ENCODE data around the gene SPOCK1. TPM values are rescaled to one million over a fixed set of nuclear protein-coding genes. Genes with fewer than 3 reads are reported as not detected.

Gene SPOCK1
- total and polyA plus RNA-seq, 2 of the 13 experiments (the other 11 are each of a cell fraction or from before 2014, with no cell fraction given) = 0.18 to 0.29 TPM

- no peaks in the 10 kb centered on the region for H3K27me3 ChIP-seq (ENCODE audit: control insufficient read depth in 1 of 2, insufficient read depth in 2 of 2, low read length in 2 of 2)
- ChIA-PET POLR2A (no interaction called here), CTCF (ENCODE audit: low intra/inter-chr PET ratio, low total read pairs) (no interaction called here)
- no peak overlapping the region for H3K4me3 ChIP-seq (replicated peaks in 1 of 3; ENCODE audit: insufficient read depth in 1 of 3, low read depth in 2 of 3, low read length in 3 of 3)
- FAIRE-seq (no peak), DNase-seq (ENCODE audit: low spot score) (no peak), ATAC-seq (no peak)
- no peaks in the 10 kb centered on the region for H3K79me2 ChIP-seq (ENCODE audit: insufficient read depth, low read length)
- in situ Hi-C loops (cut with HindIII; ENCODE audit: extremely low pct_ligation_motif_present, low pct_unique_long_range_greater_than_20kb) (no loop called here), intact Hi-C loops (cut with micrococcal nuclease; ENCODE audit: unreplicated experiment) (no loop called here)
- H4K20me1 ChIP-seq (ENCODE audit: insufficient read depth, low read length) = no peaks in the 10 kb centered on the region
- TF ChIP-seq LCORL (IDR thresholded peaks at IDR 0.05) = no peak
- no peak for TF ChIP-seq LCORL (CRISPR knock-in tag; IDR thresholded peaks at IDR 0.05)
- TF ChIP-seq MBNL3 (CRISPR knock-in tag; conservative IDR thresholded peaks at IDR 0.05) = no peak
- no peak for TF ChIP-seq ZNF652 (CRISPR knock-in tag; IDR thresholded peaks at IDR 0.05; ENCODE audit: borderline replicate concordance, low read depth)
- TF ChIP-seq ZNF839 (CRISPR knock-in tag; IDR thresholded peaks at IDR 0.05; ENCODE audit: borderline replicate concordance) = no peak
- no peak for TF ChIP-seq KLF6 (CRISPR knock-in tag; IDR thresholded peaks at IDR 0.05)
- no peak for TF ChIP-seq JARID2 (CRISPR knock-in tag; IDR thresholded peaks at IDR 0.05; ENCODE audit: insufficient replicate concordance)
- no peak for TF ChIP-seq TARDBP (CRISPR knock-in tag; IDR thresholded peaks at IDR 0.05)
- TF ChIP-seq ZNF205 (CRISPR knock-in tag; IDR thresholded peaks at IDR 0.05) = no peak
- no peak for TF ChIP-seq SALL2 (CRISPR knock-in tag; IDR thresholded peaks at IDR 0.05)
- no peak for TF ChIP-seq ZNF350 (CRISPR knock-in tag; IDR thresholded peaks at IDR 0.05; ENCODE audit: borderline replicate concordance, low read depth)
- TF ChIP-seq RARA (CRISPR knock-in tag; IDR thresholded peaks at IDR 0.05) = no peak
- no peak for TF ChIP-seq SMARCE1 (IDR thresholded peaks at IDR 0.05; ENCODE audit: borderline replicate concordance)
- no peak for TF ChIP-seq ZNF709 (CRISPR knock-in tag; IDR thresholded peaks at IDR 0.05)
- no peak for TF ChIP-seq PHB2 (IDR thresholded peaks at IDR 0.05; ENCODE audit: partially characterized antibody)
- no peak for TF ChIP-seq ZNF484 (CRISPR knock-in tag; IDR thresholded peaks at IDR 0.05; ENCODE audit: borderline replicate concordance, low read depth)
- no peak for TF ChIP-seq RARG (CRISPR knock-in tag; IDR thresholded peaks at IDR 0.05; ENCODE audit: low read depth)
- TF ChIP-seq ZNF781 (CRISPR knock-in tag; IDR thresholded peaks at IDR 0.05; ENCODE audit: borderline replicate concordance, not compliant biosample characterization) = no peak
- no peak for TF ChIP-seq ETS1 (CRISPR knock-in tag; IDR thresholded peaks at IDR 0.05)
- no peak for TF ChIP-seq NR2C2 (CRISPR knock-in tag; IDR thresholded peaks at IDR 0.05; ENCODE audit: borderline replicate concordance)
- no peak for TF ChIP-seq ZNF232 (CRISPR knock-in tag; IDR thresholded peaks at IDR 0.05; ENCODE audit: borderline replicate concordance)
- WGBS (ENCODE audit: low lambda C conversion rate) = 0% methylated on average over 1 of the region's 4 CpGs
- no peak overlapping the region for H3K27ac ChIP-seq (ENCODE audit: extremely low read length, insufficient read depth, low read length)
- no peak overlapping the region for H2AFZ ChIP-seq (ENCODE audit: low read length)
- no peak overlapping the region for H3K4me2 ChIP-seq (ENCODE audit: low read depth, low read length)
- no peaks in the 10 kb centered on the region for H3K9me3 ChIP-seq (ENCODE audit: low read length)
- BruUV-seq (replicated peaks) = no TSS peak
- no peaks in the 10 kb centered on the region for H3K36me3 ChIP-seq (replicated peaks in 1 of 2; ENCODE audit: control insufficient read depth in 1 of 2, insufficient read depth in 2 of 2, low read length in 2 of 2)
- no peak overlapping the region for H3K9ac ChIP-seq (ENCODE audit: insufficient read depth, low read depth, low read length)
- H3K4me1 ChIP-seq (ENCODE audit: insufficient read depth, low read length) = peaks cover 3% of the 10 kb centered on the region
Measured at GRCh38 chr5:137207023-137207760, 291.9 kb downstream of the SPOCK1 start.
